ENCODE results near the gene MAP2.

DNA sequence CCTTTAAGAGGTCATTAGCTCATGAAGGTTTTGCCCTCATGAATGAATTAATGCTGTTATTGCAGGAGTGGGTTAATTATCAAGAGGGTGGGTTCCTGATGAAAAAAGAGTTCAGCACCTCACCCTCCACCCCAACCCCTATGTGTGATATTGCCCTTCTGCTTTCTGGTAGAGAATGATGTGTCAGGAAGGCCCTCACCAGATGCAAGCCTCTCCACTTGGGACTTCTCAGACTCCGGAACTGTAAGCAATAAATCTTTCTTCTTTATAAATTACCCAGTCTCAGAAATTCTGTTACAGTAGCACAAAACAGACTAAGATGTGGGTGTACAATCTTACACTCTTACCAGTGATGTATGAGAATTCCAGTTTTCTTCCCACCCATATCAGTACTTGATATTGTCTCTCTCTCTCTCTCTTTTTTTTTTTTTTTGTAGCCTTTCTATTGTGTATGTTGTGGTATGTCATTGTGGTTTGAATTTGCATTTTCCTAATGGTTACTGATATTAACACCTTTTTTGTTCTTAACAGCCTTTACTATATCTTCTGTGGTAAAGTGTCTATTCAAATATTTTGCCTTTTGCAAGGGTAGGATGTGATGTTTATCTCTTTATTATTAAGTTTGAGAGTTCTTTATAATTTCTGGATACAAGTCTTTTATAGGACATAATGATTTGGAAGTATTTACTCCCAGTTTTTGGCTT lies 10.4 kb upstream of the MAP2 start:
- TF ChIP-seq CTCF (IDR thresholded peaks at IDR 0.05) (no peak), POLR2A (IDR thresholded peaks at IDR 0.05) (no peak)
